Activated B cell treated with CpG ODN at 0.5 μM for 24 hours (primary cell): ENCODE results near the gene U2AF1L4. TPM values are rescaled to one million over a fixed set of nuclear protein-coding genes. Genes with fewer than 3 reads are reported as not detected.

Experiments used
- ATAC-seq: fragments of 200-7000 bp; cut with Tn5 transposase; one replicate; pipeline ENCODE4 v1.10.0; 2021; ENCODE audit warnings: low read depth, mild to moderate bottlenecking, moderate library complexity
- CTCF ChIA-PET: fragments of 350-600 bp; sonication (Branson Sonifier 250); formaldehyde crosslinking; loops from one replicate; lab custom pipeline; 2021; ENCODE audit warnings: antibody characterized with exemption; lab: Charles Lee
- POLR2A ChIA-PET: fragments of 350-600 bp; sonication (Branson Sonifier 250); formaldehyde crosslinking; loops from one replicate; lab custom pipeline; 2021; ENCODE audit warnings: antibody characterized with exemption; lab: Charles Lee
- DNase-seq: peaks from one replicate; pipeline ENCODE4 v3.0.0; 2022
- H3K27ac Mint-ChIP-seq: one replicate; pipeline ENCODE4 v1.8.0; 2020; ENCODE audit warnings: mixed read lengths
- H3K27me3 Mint-ChIP-seq: one replicate; pipeline ENCODE4 v1.8.0; 2021; ENCODE audit warnings: mixed read lengths
- H3K36me3 Mint-ChIP-seq: one replicate; pipeline ENCODE4 v1.8.0; 2021; ENCODE audit warnings: low read depth, mixed read lengths
- H3K4me1 Mint-ChIP-seq: one replicate; pipeline ENCODE4 v1.8.0; 2021; ENCODE audit warnings: mixed read lengths
- H3K4me3 Mint-ChIP-seq: one replicate; pipeline ENCODE4 v1.8.0; 2020; ENCODE audit warnings: mild to moderate bottlenecking, mixed read lengths
- H3K9me3 Mint-ChIP-seq: one replicate; pipeline ENCODE4 v1.8.0; 2020; ENCODE audit warnings: mixed read lengths
- intact Hi-C: fragments of 100-400 bp; cut with micrococcal nuclease; formaldehyde crosslinking; loops from one replicate; pipeline ENCODE4 v1.15.1; 2024
- total RNA-seq: library from RNA; stranded (reverse); gene quantifications from 2 replicates; pipeline ENCODE4 v1.2.3, GENCODE V29; 2022
- TF ChIP-seq, protein P1 (sequence below): fragments of 200-600 bp; IDR thresholded peaks from one replicate; pipeline ENCODE4 v1.8.0; 2022; ENCODE audit warnings: antibody characterized with exemption, mild to moderate bottlenecking

Gene U2AF1L4
- total RNA-seq, 1 donor from 2014 or later: 46.1 TPM

DNA sequence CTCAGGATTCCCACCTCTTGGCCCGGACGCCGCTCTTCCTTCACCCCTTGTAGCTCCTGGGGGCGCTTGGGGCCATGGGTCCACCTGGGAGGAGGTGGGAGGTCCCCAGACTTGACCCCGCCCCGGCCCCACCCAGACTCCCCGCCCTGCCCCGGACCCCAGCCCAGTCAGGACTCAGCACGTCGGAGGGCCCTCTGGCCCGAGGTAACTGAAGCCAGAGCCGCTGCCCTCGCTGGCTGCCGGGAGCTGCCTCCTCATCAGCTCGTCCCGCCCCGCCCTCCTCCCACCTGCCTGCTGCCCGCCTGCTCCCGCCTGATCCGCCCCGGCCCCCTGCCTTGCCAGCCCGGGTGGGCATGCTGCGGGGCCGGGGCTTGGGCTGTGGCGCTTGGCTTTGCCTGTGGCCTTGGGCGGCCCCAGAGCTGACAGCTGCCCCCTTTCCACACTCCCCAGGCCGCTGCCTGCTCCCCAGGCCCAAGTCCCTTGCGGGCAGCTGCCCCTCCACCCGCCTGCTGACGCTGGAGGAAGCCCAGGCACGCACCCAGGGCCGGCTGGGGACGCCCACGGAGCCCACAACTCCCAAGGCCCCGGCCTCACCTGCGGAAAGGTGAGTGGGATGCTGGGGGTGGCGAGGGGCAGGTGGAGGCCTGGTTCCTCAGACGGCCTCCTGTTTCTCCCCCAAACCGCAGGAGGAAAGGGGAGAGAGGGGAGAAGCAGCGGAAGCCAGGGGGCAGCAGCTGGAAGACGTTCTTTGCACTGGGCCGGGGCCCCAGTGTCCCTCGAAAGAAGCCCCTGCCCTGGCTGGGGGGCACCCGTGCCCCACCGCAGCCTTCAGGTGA lies 39.5 kb upstream of the U2AF1L4 start:
- H3K27me3 Mint-ChIP-seq: no peaks in the 10 kb centered on the region
- POLR2A ChIA-PET: no interaction called here
- TF ChIP-seq, protein P1, sequence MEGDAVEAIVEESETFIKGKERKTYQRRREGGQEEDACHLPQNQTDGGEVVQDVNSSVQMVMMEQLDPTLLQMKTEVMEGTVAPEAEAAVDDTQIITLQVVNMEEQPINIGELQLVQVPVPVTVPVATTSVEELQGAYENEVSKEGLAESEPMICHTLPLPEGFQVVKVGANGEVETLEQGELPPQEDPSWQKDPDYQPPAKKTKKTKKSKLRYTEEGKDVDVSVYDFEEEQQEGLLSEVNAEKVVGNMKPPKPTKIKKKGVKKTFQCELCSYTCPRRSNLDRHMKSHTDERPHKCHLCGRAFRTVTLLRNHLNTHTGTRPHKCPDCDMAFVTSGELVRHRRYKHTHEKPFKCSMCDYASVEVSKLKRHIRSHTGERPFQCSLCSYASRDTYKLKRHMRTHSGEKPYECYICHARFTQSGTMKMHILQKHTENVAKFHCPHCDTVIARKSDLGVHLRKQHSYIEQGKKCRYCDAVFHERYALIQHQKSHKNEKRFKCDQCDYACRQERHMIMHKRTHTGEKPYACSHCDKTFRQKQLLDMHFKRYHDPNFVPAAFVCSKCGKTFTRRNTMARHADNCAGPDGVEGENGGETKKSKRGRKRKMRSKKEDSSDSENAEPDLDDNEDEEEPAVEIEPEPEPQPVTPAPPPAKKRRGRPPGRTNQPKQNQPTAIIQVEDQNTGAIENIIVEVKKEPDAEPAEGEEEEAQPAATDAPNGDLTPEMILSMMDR: no peak

DNA sequence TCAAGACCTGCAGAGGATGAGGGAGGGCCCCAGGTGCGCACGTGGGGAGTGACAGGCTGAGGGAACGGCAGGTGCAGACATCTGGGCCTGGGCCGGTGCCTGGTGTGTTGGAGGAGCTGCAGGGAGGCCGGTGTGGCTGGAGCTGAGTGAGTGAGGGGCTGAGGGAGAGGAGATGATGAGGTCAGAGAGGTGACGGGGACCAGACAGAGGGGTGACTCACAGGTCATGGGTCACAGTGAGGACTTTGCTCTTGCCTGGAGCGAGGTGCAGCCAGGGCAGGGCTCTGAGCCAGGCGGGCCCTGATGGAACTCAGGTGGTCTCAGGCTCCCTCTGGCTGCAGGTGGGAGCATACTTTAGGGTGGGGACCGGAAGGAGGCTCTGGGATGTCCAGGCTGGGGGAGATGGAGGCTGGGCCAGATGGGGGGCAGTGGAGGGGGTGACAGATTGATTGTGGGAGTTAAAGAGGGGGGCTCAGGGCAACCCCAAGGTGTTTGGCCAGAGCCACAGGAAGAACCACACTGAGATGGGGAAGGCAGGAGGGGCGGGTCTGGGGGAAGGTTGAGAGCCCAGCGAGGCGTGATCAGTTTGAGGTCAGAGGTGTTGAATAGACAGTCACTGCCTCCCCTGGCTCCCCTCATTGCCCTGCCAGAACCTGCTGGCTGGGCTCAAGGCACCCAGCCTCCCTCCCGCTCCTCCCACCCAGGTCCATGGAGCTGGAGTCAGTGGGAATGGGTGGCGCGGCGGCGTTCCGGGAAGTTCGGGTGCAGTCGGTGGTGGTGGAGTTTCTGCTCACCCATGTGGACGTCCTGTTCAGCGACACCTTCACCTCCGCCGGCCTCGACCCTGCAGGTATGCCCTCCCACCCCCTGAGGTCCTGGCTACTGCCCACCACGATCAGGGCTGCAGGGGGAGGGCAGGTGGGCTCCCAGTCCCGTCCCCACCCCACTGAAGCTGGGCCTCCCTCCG lies 38.5 kb upstream of the U2AF1L4 start:
- no peak overlapping the region for H3K27ac Mint-ChIP-seq
- H3K36me3 Mint-ChIP-seq: peaks cover 7% of the 10 kb centered on the region
- DNase-seq: no peak
- H3K9me3 Mint-ChIP-seq: no peaks in the 10 kb centered on the region
- CTCF ChIA-PET: no interaction called here
- TF ChIP-seq, protein P1: no peak
- intact Hi-C loops: no loop called here
- no peak overlapping the region for H3K4me3 Mint-ChIP-seq
- ATAC-seq: no peak
- H3K4me1 Mint-ChIP-seq: no peaks in the 10 kb centered on the region
- POLR2A ChIA-PET: no interaction called here
- H3K27me3 Mint-ChIP-seq: no peaks in the 10 kb centered on the region

More for the DNA sequence above, 39.5 kb upstream of the U2AF1L4 start:
- ATAC-seq (no peak), DNase-seq (no peak)
- Mint-ChIP-seq H3K9me3 (no peaks in the 10 kb centered on the region), H3K36me3 (peaks cover 7% of the 10 kb centered on the region), H3K27ac (no peak overlapping the region), H3K4me3 (no peak overlapping the region), H3K4me1 (no peaks in the 10 kb centered on the region)
- CTCF ChIA-PET: no interaction called here
- intact Hi-C loops: no loop called here

DNA sequence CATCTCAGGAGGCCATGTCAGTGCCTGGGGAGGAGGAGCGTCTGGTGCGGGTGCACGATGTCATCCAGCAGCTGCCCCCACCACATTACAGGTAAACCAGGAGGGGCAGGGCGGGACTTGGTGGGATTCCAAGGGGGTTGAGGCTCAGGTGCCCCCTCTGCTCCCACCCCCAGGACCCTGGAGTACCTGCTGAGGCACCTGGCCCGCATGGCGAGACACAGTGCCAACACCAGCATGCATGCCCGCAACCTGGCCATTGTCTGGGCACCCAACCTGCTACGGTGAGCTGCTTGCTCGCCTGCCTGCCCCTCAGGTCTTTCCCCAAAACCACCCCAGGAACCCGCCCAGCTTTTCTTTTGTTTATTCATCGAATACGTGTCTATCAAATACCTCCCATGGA lies 37.4 kb upstream of the U2AF1L4 start:
- intact Hi-C loops: no loop called here
- no peak for DNase-seq
- no peaks in the 10 kb centered on the region for H3K27me3 Mint-ChIP-seq
- no peak overlapping the region for H3K27ac Mint-ChIP-seq
- peaks cover 7% of the 10 kb centered on the region for H3K36me3 Mint-ChIP-seq
- H3K4me3 Mint-ChIP-seq: no peak overlapping the region
- H3K9me3 Mint-ChIP-seq: no peaks in the 10 kb centered on the region
- TF ChIP-seq, protein P1: no peak
- no peaks in the 10 kb centered on the region for H3K4me1 Mint-ChIP-seq
- POLR2A ChIA-PET: no interaction called here
- CTCF ChIA-PET: interaction anchor here (0.6 kb wide), 1 partner anchor 426 kb away, joined by 3 read pairs; no protein-coding TSS in a partner anchor
- ATAC-seq: no peak

DNA sequence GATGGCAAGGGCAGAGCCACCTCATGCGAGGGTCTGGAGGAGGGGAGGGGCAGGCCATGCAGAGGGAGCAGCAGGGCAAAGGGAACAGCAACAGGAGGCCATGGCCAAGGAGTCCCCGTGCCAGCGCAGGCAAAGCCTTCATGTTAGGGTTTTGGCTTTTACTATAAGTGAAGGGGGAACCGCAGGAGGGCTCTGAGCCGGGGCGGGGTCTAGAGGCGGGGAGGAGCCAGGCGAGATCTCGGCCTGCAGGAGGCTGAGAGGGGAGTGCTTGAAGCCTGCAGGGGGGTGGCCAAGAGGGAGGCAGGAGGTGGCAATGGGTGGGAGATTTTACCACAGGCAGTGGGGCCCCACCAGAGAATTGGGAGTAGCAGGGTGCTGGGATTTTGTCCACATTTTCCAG lies 36.4 kb upstream of the U2AF1L4 start:
- Mint-ChIP-seq H3K36me3 (peaks cover 7% of the 10 kb centered on the region), H3K27me3 (no peaks in the 10 kb centered on the region), H3K27ac (no peak overlapping the region), H3K9me3 (no peaks in the 10 kb centered on the region), H3K4me1 (no peaks in the 10 kb centered on the region), H3K4me3 (no peak overlapping the region)
- CTCF ChIA-PET: interaction anchor here (0.6 kb wide), 1 partner anchor 425 kb away, joined by 3 read pairs; no protein-coding TSS in a partner anchor
- DNase-seq: no peak
- POLR2A ChIA-PET: no interaction called here
- no peak for ATAC-seq
- TF ChIP-seq, protein P1: no peak
- intact Hi-C loops: no loop called here

DNA sequence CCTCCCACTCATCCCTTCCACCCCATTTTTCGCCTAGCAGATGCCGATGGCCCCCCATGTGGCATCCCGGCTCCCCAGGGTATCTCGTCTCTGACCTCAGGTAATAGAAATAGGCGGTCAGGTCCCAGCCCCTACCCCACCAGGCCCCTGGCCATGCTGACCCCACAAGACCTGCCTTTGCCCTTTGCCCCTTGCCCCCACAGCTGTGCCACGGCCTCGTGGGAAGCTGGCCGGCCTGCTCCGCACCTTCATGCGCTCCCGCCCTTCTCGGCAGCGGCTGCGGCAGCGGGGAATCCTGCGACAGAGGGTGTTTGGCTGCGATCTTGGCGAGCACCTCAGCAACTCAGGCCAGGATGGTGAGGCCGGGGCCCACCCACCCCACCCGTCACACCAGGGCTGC lies 35.5 kb upstream of the U2AF1L4 start:
- Mint-ChIP-seq H3K36me3 (peaks cover 7% of the 10 kb centered on the region), H3K27ac (no peak overlapping the region), H3K27me3 (no peaks in the 10 kb centered on the region), H3K9me3 (no peaks in the 10 kb centered on the region), H3K4me3 (no peak overlapping the region), H3K4me1 (peaks cover 4% of the 10 kb centered on the region)
- intact Hi-C loops: no loop called here
- no peak for ATAC-seq
- POLR2A ChIA-PET: no interaction called here
- CTCF ChIA-PET: no interaction called here
- no peak for DNase-seq
- TF ChIP-seq, protein P1: no peak
